ENCODE data around the gene NFE2L3.

NFE2L3 gene

DNA sequence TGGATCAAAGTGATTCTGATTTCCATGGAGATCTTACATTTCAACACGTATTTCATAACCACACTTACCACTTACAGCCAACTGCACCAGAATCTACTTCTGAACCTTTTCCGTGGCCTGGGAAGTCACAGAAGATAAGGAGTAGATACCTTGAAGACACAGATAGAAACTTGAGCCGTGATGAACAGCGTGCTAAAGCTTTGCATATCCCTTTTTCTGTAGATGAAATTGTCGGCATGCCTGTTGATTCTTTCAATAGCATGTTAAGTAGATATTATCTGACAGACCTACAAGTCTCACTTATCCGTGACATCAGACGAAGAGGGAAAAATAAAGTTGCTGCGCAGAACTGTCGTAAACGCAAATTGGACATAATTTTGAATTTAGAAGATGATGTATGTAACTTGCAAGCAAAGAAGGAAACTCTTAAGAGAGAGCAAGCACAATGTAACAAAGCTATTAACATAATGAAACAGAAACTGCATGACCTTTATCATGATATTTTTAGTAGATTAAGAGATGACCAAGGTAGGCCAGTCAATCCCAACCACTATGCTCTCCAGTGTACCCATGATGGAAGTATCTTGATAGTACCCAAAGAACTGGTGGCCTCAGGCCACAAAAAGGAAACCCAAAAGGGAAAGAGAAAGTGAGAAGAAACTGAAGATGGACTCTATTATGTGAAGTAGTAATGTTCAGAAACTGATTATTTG lies 33.3 kb downstream of the NFE2L3 start:
- Histone ChIP-seq H3K4me3 (ENCODE audit: low read depth, low read length) (no peak overlapping the region), H3K27me3 (ENCODE audit: control insufficient read depth, insufficient read depth, low read length) (no peaks in the 10 kb centered on the region), H3K4me1 (ENCODE audit: control insufficient read depth, insufficient read depth, low read length) (no peaks in the 10 kb centered on the region), H3K36me3 (ENCODE audit: control insufficient read depth, insufficient read depth, low read length) (peaks cover 5% of the 10 kb centered on the region), H3K9me3 (ENCODE audit: control insufficient read depth, insufficient read depth, low read length) (no peaks in the 10 kb centered on the region), H3K9ac (ENCODE audit: low read depth, low read length) (no peak overlapping the region)

DNA sequence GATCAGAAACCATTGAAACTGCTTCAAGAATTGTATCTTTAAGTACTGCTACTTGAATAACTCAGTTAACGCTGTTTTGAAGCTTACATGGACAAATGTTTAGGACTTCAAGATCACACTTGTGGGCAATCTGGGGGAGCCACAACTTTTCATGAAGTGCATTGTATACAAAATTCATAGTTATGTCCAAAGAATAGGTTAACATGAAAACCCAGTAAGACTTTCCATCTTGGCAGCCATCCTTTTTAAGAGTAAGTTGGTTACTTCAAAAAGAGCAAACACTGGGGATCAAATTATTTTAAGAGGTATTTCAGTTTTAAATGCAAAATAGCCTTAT lies 33.8 kb downstream of the NFE2L3 start:
- Histone ChIP-seq H3K4me1 (ENCODE audit: control insufficient read depth, insufficient read depth, low read length) (no peaks in the 10 kb centered on the region), H3K36me3 (ENCODE audit: control insufficient read depth, insufficient read depth, low read length) (peaks cover 11% of the 10 kb centered on the region)

DNA sequence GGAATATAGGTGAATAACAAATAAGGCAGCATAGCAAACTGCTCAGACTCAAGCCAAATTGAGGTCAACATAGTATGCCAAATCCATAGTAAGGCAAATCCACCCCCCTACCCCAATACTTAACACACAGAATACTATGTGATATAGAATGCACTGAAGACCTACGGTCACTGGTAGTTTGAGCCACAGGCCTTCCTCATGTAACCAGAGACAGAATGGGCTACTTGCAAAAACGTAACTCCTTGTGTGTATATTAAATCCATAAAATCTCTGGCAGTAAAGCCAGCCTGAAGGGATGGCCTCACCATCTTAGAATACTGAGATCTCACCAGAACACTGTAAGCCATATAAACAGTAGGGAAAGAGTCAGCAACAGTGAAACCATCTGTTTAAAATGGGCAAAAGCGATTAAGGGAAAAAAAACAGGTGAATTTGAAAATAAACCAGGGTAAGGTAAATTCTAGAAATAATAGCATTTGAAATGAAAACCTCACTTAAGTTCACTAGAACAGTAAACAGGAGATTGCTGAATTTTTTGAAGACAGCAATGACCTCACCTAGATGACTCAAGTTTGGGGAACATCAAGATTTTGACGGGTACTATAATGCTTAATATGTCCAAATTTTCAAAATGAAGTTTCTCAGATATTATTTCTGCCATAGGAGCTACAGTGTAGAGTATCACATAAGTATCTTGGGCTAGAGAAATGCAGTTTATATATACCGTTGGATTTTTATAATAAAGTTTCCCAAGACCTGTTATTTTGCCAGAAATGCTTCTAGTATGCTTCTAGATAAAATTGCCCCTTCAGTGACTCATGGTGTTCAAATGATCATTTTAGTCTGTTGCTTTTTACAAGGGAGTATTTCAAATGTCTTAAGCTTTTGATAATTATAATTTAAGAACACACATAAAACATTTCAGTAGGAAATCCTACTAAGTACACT lies 34.6 kb downstream of the NFE2L3 start:
- Histone ChIP-seq H3K27me3 (ENCODE audit: control insufficient read depth, insufficient read depth, low read length) (no peaks in the 10 kb centered on the region), H3K36me3 (ENCODE audit: control insufficient read depth, insufficient read depth, low read length) (peaks cover 17% of the 10 kb centered on the region), H3K9me3 (ENCODE audit: control insufficient read depth, insufficient read depth, low read length) (no peaks in the 10 kb centered on the region), H3K4me3 (ENCODE audit: low read depth, low read length) (no peak overlapping the region), H3K9ac (ENCODE audit: low read depth, low read length) (no peak overlapping the region), H3K4me1 (ENCODE audit: control insufficient read depth, insufficient read depth, low read length) (no peaks in the 10 kb centered on the region)

More for the DNA sequence above, 33.8 kb downstream of the NFE2L3 start:
- Histone ChIP-seq H3K27me3 (ENCODE audit: control insufficient read depth, insufficient read depth, low read length) (no peaks in the 10 kb centered on the region), H3K9me3 (ENCODE audit: control insufficient read depth, insufficient read depth, low read length) (no peaks in the 10 kb centered on the region), H3K9ac (ENCODE audit: low read depth, low read length) (no peak overlapping the region), H3K4me3 (ENCODE audit: low read depth, low read length) (no peak overlapping the region)

DNA sequence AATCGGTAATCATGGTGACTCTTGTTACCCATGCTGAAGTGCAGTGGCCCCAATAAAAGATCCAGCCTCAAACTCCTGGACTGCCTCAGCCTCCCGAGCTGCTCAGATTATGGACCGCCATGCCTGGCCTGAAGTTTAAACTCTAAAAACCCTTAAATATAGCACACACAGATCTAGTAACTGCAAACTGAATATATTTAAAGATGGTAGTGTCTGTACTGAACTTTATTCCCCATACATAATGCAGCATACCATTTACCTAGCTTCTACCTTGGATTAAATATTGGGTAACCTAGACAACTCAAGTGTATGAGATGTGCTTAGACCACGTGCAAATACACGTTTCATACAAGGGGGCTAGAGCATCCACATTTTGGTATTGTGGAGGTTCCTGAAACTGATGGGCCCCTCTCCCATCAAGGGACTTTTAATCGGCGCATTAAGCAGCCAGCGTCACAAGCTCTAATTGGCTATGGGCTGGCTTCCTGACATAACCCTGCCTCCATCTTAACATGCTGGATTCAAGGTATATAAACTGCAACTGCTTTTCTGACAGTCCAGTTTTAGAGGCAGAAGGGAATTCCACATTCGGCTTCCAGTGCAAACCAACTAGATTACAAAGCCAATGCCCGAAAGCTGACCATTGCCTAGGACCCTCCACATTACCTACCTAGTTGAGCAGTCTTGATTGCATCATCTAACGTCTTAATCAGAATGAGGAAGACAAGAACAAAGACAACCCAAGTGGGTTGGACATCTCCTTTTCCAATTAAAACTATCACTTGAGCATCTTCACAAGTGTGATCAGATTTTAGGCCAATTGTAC lies 35.6 kb downstream of the NFE2L3 start:
- Histone ChIP-seq H3K27me3 (ENCODE audit: control insufficient read depth, insufficient read depth, low read length) (no peaks in the 10 kb centered on the region), H3K9me3 (ENCODE audit: control insufficient read depth, insufficient read depth, low read length) (no peaks in the 10 kb centered on the region), H3K9ac (ENCODE audit: low read depth, low read length) (no peak overlapping the region), H3K4me1 (ENCODE audit: control insufficient read depth, insufficient read depth, low read length) (no peaks in the 10 kb centered on the region), H3K4me3 (ENCODE audit: low read depth, low read length) (no peak overlapping the region), H3K36me3 (ENCODE audit: control insufficient read depth, insufficient read depth, low read length) (peaks cover 24% of the 10 kb centered on the region)

DNA sequence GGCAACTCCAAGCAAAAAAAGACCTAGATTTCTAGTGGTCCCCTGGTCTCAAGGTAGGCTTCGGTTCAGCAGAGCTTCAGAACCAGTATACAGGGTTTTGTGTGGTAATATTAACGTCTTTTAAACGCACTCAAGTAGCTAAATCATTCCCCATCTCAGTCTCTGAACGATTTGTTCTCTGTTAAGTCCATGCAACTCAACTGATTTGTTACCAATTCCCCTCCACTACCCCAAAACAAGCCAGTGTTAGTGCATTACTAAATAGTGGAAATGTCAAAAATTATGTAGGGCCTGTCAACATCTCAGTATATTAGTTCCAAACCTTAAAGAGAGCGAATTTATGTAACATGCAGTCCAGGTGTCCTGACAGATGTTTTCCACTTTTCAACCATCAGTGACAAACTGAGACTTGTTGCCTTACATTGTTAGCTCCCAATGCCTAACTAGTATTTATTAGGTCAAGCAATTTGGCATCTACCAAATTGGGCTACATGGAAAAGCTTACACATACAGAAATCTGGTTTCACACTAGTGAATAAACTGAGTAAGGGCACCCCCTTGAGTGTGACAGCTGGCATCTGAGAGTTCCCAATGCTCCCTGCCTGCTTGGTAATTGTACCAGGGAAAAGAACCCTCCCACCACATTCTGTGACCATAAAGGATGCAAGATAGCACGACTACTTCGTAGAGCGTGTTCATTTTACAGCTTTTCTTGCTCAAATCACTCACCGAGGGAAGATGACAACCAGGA lies 36.4 kb downstream of the NFE2L3 start:
- Histone ChIP-seq H3K4me1 (ENCODE audit: control insufficient read depth, insufficient read depth, low read length) (no peaks in the 10 kb centered on the region), H3K27me3 (ENCODE audit: control insufficient read depth, insufficient read depth, low read length) (no peaks in the 10 kb centered on the region), H3K4me3 (ENCODE audit: low read depth, low read length) (no peak overlapping the region), H3K9ac (ENCODE audit: low read depth, low read length) (no peak overlapping the region), H3K9me3 (ENCODE audit: control insufficient read depth, insufficient read depth, low read length) (no peaks in the 10 kb centered on the region), H3K36me3 (ENCODE audit: control insufficient read depth, insufficient read depth, low read length) (peaks cover 30% of the 10 kb centered on the region)

DNA sequence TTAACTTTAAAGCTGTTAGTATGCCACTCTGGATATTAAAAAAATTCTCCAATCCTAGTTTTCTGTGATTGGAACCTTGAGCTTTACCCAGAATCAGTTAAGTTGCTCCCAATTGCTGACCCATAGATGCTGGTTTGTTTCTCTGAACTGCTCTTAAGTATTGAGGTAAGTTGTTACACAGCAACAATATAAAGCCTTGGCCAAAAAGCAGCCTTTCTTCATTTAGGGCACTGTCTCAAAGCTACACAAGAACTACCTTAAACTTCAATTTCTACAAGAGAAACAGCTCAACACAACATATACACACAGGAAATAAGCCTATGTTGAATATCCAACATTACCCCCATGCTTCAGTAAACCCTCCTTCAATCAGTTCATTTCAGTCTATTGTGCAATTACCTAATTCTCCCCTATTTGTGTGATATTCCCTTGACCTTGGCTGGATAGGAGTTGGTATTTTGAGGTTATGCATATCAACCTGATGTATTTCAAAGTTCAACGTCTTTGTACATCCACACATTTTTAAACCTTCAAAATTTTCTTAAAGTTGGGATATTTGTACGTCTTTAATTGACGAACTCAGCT lies 37.1 kb downstream of the NFE2L3 start:
- H3K9ac ChIP-seq (ENCODE audit: low read depth, low read length): no peak overlapping the region
- H3K36me3 ChIP-seq (ENCODE audit: control insufficient read depth, insufficient read depth, low read length): peaks cover 36% of the 10 kb centered on the region
- H3K27me3 ChIP-seq (ENCODE audit: control insufficient read depth, insufficient read depth, low read length): no peaks in the 10 kb centered on the region
- H3K4me3 ChIP-seq (ENCODE audit: low read depth, low read length): no peak overlapping the region
- H3K9me3 ChIP-seq (ENCODE audit: control insufficient read depth, insufficient read depth, low read length): no peaks in the 10 kb centered on the region
- no peaks in the 10 kb centered on the region for H3K4me1 ChIP-seq (ENCODE audit: control insufficient read depth, insufficient read depth, low read length)

DNA sequence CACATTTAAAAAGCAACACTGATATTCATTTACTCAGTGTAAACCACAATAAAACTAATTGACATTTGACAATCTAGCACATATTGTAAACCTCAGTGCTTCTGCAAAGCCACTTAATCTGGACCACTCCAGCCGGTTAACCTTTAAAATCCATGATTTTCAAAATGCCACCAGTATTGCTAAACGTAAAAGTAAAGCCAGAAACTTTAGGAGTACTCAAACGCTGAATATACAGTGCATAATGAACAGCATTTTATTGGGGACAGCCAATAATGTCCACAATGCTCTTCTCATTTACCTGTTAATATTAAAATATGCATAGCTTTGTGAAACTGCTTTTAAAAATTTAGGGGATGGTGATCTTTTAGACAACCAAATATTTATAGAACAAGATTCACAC lies 37.7 kb downstream of the NFE2L3 start:
- Histone ChIP-seq H3K27me3 (ENCODE audit: control insufficient read depth, insufficient read depth, low read length) (no peaks in the 10 kb centered on the region), H3K4me3 (ENCODE audit: low read depth, low read length) (no peak overlapping the region), H3K36me3 (ENCODE audit: control insufficient read depth, insufficient read depth, low read length) (peaks cover 42% of the 10 kb centered on the region), H3K9ac (ENCODE audit: low read depth, low read length) (no peak overlapping the region), H3K4me1 (ENCODE audit: control insufficient read depth, insufficient read depth, low read length) (no peaks in the 10 kb centered on the region), H3K9me3 (ENCODE audit: control insufficient read depth, insufficient read depth, low read length) (no peaks in the 10 kb centered on the region)

DNA sequence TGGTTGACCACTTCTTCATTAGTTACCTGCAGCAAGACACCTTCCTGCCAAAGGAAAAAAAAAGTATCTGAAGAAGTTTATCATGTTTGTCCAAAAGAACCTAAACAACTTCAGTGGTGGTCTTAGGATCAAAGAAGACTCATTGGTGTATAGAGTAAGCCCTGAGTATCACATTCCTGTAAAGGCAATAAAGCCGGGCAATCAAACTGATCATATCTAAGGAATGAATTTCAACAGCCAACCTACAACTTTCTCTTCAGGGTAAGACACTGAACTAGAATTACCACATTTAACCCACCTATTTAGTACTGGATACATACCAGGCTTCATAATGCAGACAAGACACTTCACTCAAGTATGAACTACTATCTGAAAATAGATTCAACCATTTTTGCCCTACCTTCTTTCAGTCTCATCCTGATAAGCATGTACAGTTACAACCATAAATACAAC lies 38.4 kb downstream of the NFE2L3 start:
- H3K27me3 ChIP-seq (ENCODE audit: control insufficient read depth, insufficient read depth, low read length): no peaks in the 10 kb centered on the region
- no peak overlapping the region for H3K4me3 ChIP-seq (ENCODE audit: low read depth, low read length)
- H3K4me1 ChIP-seq (ENCODE audit: control insufficient read depth, insufficient read depth, low read length): no peaks in the 10 kb centered on the region
- peaks cover 48% of the 10 kb centered on the region for H3K36me3 ChIP-seq (ENCODE audit: control insufficient read depth, insufficient read depth, low read length)
- H3K9me3 ChIP-seq (ENCODE audit: control insufficient read depth, insufficient read depth, low read length): no peaks in the 10 kb centered on the region
- no peak overlapping the region for H3K9ac ChIP-seq (ENCODE audit: low read depth, low read length)

DNA sequence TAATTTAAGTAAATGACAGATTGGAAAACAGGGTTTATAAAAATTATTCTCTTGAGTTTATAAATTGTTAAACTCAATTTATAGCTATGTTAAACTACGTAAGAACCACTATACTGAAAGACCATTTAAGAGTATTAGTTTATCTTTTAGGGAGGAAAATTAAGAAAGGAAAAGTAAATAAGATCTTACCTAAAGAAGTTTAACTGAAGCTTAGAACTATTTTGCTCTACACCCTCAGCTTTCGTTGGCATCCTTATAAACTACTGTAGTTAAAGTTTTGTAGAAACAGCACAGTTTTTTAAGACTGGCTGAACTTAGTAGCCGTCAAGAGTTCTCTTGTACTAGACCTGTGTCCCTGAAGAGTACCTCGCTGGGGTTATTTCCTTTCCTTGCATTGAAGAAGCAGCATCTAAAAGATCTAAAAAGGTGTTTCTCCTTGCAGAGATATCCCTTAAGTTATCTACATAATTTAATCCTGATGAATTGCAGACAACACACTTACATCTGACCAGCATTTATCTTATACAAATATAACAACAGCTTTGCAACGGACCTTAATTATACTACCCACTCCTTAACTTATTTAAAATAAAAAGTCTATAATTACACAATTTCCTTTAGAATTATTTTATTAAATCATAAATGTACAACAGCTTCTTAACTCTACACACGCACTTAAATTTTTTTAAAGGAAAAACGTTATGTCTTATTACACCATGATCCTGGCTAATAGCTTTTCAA lies 39.4 kb downstream of the NFE2L3 start:
- Histone ChIP-seq H3K36me3 (ENCODE audit: control insufficient read depth, insufficient read depth, low read length) (peaks cover 52% of the 10 kb centered on the region), H3K9me3 (ENCODE audit: control insufficient read depth, insufficient read depth, low read length) (no peaks in the 10 kb centered on the region), H3K27me3 (ENCODE audit: control insufficient read depth, insufficient read depth, low read length) (no peaks in the 10 kb centered on the region), H3K4me3 (ENCODE audit: low read depth, low read length) (no peak overlapping the region), H3K9ac (ENCODE audit: low read depth, low read length) (no peak overlapping the region), H3K4me1 (ENCODE audit: control insufficient read depth, insufficient read depth, low read length) (no peaks in the 10 kb centered on the region)

DNA sequence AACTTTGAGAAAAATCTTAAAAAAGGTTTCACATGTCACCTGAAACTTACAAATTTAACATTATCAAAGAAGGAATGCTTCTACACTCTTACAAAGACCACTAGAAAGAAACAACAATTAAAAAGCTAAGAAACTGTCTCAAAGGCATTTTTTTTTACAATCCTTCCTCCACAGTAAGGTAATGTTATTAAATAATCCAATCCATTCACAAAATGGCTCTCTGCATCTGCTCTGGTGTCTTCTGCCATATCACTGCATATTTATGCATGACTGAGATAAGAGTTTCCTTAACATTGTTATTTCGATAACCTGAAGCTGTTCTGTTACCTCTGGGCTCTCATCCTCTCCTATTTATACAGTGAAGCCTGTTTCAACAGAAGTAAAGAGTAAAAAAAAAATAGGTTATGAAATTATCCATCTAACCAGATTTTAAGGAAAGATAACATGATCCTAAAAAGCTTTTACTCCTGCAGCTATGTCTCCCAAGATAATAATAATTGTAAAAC lies 40.0 kb downstream of the NFE2L3 start:
- Histone ChIP-seq H3K36me3 (ENCODE audit: control insufficient read depth, insufficient read depth, low read length) (peaks cover 57% of the 10 kb centered on the region), H3K9ac (ENCODE audit: low read depth, low read length) (no peak overlapping the region), H3K4me1 (ENCODE audit: control insufficient read depth, insufficient read depth, low read length) (no peaks in the 10 kb centered on the region), H3K9me3 (ENCODE audit: control insufficient read depth, insufficient read depth, low read length) (no peaks in the 10 kb centered on the region), H3K4me3 (ENCODE audit: low read depth, low read length) (no peak overlapping the region), H3K27me3 (ENCODE audit: control insufficient read depth, insufficient read depth, low read length) (no peaks in the 10 kb centered on the region)

Measured in iPS-15b (cell line).